ENCODE measurements around the gene LTBR. TPM values are rescaled to one million over a fixed set of nuclear protein-coding genes. Genes with fewer than 3 reads are reported as not detected.

LTBR gene
- total and polyA plus RNA-seq, 10 of the 15 experiments (the other 5 are each of a cell fraction or from before 2014, with no cell fraction given): 0.24 to 0.44 TPM; not detected in 8

GRCh38 chr12:6370576-6370935 lies 13.4 kb upstream of the LTBR start (continued):
- TF ChIP-seq, protein P1, sequence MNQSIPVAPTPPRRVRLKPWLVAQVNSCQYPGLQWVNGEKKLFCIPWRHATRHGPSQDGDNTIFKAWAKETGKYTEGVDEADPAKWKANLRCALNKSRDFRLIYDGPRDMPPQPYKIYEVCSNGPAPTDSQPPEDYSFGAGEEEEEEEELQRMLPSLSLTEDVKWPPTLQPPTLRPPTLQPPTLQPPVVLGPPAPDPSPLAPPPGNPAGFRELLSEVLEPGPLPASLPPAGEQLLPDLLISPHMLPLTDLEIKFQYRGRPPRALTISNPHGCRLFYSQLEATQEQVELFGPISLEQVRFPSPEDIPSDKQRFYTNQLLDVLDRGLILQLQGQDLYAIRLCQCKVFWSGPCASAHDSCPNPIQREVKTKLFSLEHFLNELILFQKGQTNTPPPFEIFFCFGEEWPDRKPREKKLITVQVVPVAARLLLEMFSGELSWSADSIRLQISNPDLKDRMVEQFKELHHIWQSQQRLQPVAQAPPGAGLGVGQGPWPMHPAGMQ (IDR thresholded peaks at IDR 0.05; ENCODE audit: borderline replicate concordance): no peak
- TF ChIP-seq LARP7 (IDR thresholded peaks at IDR 0.05) (no peak), KLF5 (IDR thresholded peaks at IDR 0.05; ENCODE audit: partially characterized antibody) (no peak), POU2F2 (IDR thresholded peaks at IDR 0.05; ENCODE audit: borderline replicate concordance, low read depth, low read length) (no peak), TCF12 (IDR thresholded peaks at IDR 0.05; ENCODE audit: low read depth, low read length) (no peak), POLR2AphosphoS2 (IDR thresholded peaks at IDR 0.05; ENCODE audit: low read depth, low read length) (no peak), ZBED1 (IDR thresholded peaks at IDR 0.05; ENCODE audit: borderline replicate concordance) (no peak)

DNA sequence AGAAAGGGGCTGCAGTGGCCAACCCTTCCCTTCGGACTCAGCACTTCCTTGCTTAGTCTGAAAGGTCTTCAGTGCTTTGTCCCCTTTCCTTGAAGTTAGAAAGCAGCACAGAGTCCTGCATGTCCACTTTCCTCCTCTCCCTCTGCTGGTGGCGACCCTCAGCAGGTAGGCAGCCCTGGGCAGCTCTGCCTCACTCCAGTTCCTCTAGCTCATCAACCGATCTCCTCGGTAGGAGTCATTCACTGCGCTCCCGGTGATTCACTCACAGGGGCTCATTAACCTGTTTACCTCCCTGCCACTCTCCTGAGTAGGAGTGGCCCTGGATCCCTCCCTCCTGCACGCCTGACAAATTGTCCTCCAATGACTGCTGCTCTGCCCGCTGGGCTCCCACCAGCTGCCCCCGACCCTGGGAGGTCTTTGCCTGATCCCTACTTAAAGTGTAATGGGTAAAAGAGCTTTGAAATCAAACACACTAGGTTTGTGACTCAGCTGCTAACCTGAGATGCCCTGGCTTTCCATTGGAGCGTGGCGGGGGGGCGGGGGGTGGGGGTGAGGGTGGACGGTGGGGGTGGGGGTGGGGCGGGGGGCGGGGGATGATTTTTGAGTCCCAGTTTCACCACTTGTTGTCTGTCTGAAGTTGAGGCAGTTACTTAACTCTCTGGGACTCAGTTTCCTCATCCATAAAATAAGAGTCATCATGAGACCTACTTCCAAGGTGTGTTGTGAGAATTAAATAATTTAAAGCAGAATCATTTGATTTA lies 12.8 kb upstream of the LTBR start:
- FAIRE-seq (no peak), ATAC-seq (no peak), DNase-seq (ENCODE audit: low read depth, low spot score) (peak; percentile 34)
- intact Hi-C loops (cut with micrococcal nuclease; ENCODE audit: unreplicated experiment): no loop called here
- H3K9ac ChIP-seq (ENCODE audit: control insufficient read depth, insufficient read depth, low read length): no peak overlapping the region
- no peaks in the 10 kb centered on the region for H3K36me3 ChIP-seq (ENCODE audit: control insufficient read depth in 2 of 2, insufficient read depth in 2 of 2, low read length in 1 of 2)
- in situ Hi-C loops (cut with MboI): no loop called here
- no peaks in the 10 kb centered on the region for H3K9me3 ChIP-seq (replicated peaks; ENCODE audit: control insufficient read depth, insufficient read depth, low read length)
- H3K27me3 ChIP-seq (replicated peaks in 1 of 2; ENCODE audit: control insufficient read depth in 2 of 2, insufficient read depth in 2 of 2, low read length in 1 of 2): peaks cover 0 to 2% of the 10 kb centered on the region in 2 experiments; a peak in 2 of 4 replicates
- BruUV-seq (replicated peaks): no TSS peak
- POLR2A ChIA-PET: no interaction called here
- no peaks in the 10 kb centered on the region for H3K79me2 ChIP-seq (ENCODE audit: control insufficient read depth, insufficient read depth, low read length)
- CTCF ChIA-PET: interaction anchor here (1.0 kb wide), 1 partner anchor 52 kb away, joined by 3 read pairs; no protein-coding TSS in a partner anchor
- 29% methylated on average over 14 of the region's 15 CpGs for WGBS (ENCODE audit: insufficient coverage, insufficient replicate concordance, low lambda C conversion rate, missing lambda C conversion rate)
- H3K27ac ChIP-seq (ENCODE audit: control insufficient read depth, insufficient read depth): no peak overlapping the region
- H3K4me1 ChIP-seq (ENCODE audit: control insufficient read depth, insufficient read depth, low read length): peaks cover 13% of the 10 kb centered on the region; the same call in 1 of the 2 replicates
- H2AFZ ChIP-seq (ENCODE audit: control insufficient read depth, low read depth, low read length): no peak overlapping the region
- SMC1A ChIA-PET (ENCODE audit: uncharacterized antibody, unreplicated experiment): no interaction called here
- TF ChIP-seq, protein P2, sequence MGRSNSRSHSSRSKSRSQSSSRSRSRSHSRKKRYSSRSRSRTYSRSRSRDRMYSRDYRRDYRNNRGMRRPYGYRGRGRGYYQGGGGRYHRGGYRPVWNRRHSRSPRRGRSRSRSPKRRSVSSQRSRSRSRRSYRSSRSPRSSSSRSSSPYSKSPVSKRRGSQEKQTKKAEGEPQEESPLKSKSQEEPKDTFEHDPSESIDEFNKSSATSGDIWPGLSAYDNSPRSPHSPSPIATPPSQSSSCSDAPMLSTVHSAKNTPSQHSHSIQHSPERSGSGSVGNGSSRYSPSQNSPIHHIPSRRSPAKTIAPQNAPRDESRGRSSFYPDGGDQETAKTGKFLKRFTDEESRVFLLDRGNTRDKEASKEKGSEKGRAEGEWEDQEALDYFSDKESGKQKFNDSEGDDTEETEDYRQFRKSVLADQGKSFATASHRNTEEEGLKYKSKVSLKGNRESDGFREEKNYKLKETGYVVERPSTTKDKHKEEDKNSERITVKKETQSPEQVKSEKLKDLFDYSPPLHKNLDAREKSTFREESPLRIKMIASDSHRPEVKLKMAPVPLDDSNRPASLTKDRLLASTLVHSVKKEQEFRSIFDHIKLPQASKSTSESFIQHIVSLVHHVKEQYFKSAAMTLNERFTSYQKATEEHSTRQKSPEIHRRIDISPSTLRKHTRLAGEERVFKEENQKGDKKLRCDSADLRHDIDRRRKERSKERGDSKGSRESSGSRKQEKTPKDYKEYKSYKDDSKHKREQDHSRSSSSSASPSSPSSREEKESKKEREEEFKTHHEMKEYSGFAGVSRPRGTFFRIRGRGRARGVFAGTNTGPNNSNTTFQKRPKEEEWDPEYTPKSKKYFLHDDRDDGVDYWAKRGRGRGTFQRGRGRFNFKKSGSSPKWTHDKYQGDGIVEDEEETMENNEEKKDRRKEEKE (IDR thresholded peaks at IDR 0.05): no peak
- TF ChIP-seq TBL1XR1 (IDR thresholded peaks at IDR 0.05; ENCODE audit: low read depth, low read length) (no peak), CHD2 (IDR thresholded peaks at IDR 0.05; ENCODE audit: borderline replicate concordance, low read depth, low read length) (no peak), YY1 (IDR thresholded peaks at IDR 0.05; ENCODE audit: low read depth, low read length) (no peak)
- RAD21 ChIA-PET (ENCODE audit: unreplicated experiment): no interaction called here
- no peaks in the 10 kb centered on the region for H4K20me1 ChIP-seq (ENCODE audit: control insufficient read depth, insufficient read depth)
- no peak overlapping the region for H3K4me2 ChIP-seq (ENCODE audit: control insufficient read depth, insufficient read depth)
- no peak overlapping the region for H3K4me3 ChIP-seq

Data from GM12878 (cell line).